ENCODE measurements around the gene SVOP. TPM values are rescaled to one million over a fixed set of nuclear protein-coding genes. Genes with fewer than 3 reads are reported as not detected.

Gene SVOP
- total and polyA plus RNA-seq, 2 of the 8 experiments (the other 6 are each of a cell fraction or from before 2014, with no cell fraction given): 0.06 TPM; not detected in 1

GRCh38 chr12:108879615-108880254 lies 141.1 kb downstream of the SVOP start, which contains the start of gene DAO:
TSS of gene DAO (plus strand) at chr12:108880092. CDS start at chr12:108885007, 4,915 bp downstream.
- H3K4me1 ChIP-seq (replicated peaks in 1 of 4; ENCODE audit: control insufficient read depth in 3 of 4, insufficient read depth in 4 of 4, low read length in 3 of 4): peaks cover 0 to 5% (median 4%) of the 10 kb centered on the region in 4 experiments; a peak in 5 of 7 replicates
- H3K9me3 ChIP-seq (ENCODE audit: insufficient read depth in 2 of 2, low read depth in 1 of 2, low read length in 1 of 2): no peaks in the 10 kb centered on the region
- peak within 1 kb of the TSS; percentile 41; the same call in 1 of the 2 replicates for H2AFZ ChIP-seq (ENCODE audit: low read length)
- no peak within 1 kb of the TSS for H3K4ac ChIP-seq (replicated peaks; ENCODE audit: insufficient read length, low read depth, low read length)
- DNase-seq (ENCODE audit: low read depth in 1 of 2, low spot score in 2 of 2) (no peak), FAIRE-seq (no peak)
- H3K36me3 ChIP-seq (ENCODE audit: control insufficient read depth in 2 of 4, insufficient read depth in 4 of 4, low read length in 3 of 4): no peaks in the 10 kb centered on the region
- H4K5ac ChIP-seq (ENCODE audit: insufficient read length, low read depth, low read length): no peak within 1 kb of the TSS
- H3K23me2 ChIP-seq (ENCODE audit: low read depth, low read length): no peaks in the 10 kb centered on the region; the same call in 1 of the 2 replicates
- no peaks in the 10 kb centered on the region for H3K79me2 ChIP-seq (ENCODE audit: control insufficient read depth in 1 of 2, insufficient read depth in 2 of 2, low read length in 2 of 2)
- 0 out of 2 replicates have a peak within 1 kb of the TSS, but pooled peaks have one; percentile 63 for H2BK5ac ChIP-seq (ENCODE audit: low read depth, low read length)
- no peak within 1 kb of the TSS for H3K56ac ChIP-seq (replicated peaks; ENCODE audit: insufficient read length, low read depth, low read length)
- peak within 1 kb of the TSS; percentile 60; the same call in 1 of the 2 replicates for H2BK12ac ChIP-seq (ENCODE audit: low read depth, low read length)
- H3K23ac ChIP-seq (ENCODE audit: insufficient read length): no peak within 1 kb of the TSS
- H3K14ac ChIP-seq (ENCODE audit: insufficient read length): no peak within 1 kb of the TSS
- H3K9ac ChIP-seq (replicated peaks in 1 of 4; ENCODE audit: extremely low read depth in 1 of 4, low read depth in 3 of 4, low read length in 3 of 4): no peak within 1 kb of the TSS
- H3K79me1 ChIP-seq (ENCODE audit: low read depth, low read length): no peaks in the 10 kb centered on the region
- H3K27ac ChIP-seq (ENCODE audit: low read depth, low read length): peak within 1 kb of the TSS; percentile 14; the same call in 1 of the 2 replicates
- WGBS, 2 experiments (ENCODE audit: extremely low coverage in 1 of 2, insufficient coverage in 1 of 2, insufficient read length in 1 of 2, insufficient replicate concordance in 2 of 2, low coverage in 1 of 2, low lambda C conversion rate in 2 of 2, missing lambda C conversion rate in 1 of 2): 83% methylated on average over 15 of the region's 16 CpGs; no CpG with 5 or more reads in 1 of the 2 experiments
- POLR2A ChIA-PET (ENCODE audit: partially characterized antibody): interaction anchor here (0.5 to 0.6 kb wide), 3 partner anchors 9 to 164 kb away, joined by 3 to 5 read pairs (median 3); no protein-coding TSS in a partner anchor
- no peaks in the 10 kb centered on the region for H3K27me3 ChIP-seq (replicated peaks in 1 of 4; ENCODE audit: control insufficient read depth in 3 of 4, extremely low read depth in 1 of 4, insufficient read depth in 3 of 4, low read length in 3 of 4)
- no peak within 1 kb of the TSS for H4K91ac ChIP-seq (replicated peaks; ENCODE audit: insufficient read length, low read length)
- no peak within 1 kb of the TSS for H2BK120ac ChIP-seq (replicated peaks; ENCODE audit: low read depth, low read length)
- no peaks in the 10 kb centered on the region for H4K20me1 ChIP-seq (replicated peaks in 1 of 2; ENCODE audit: control insufficient read depth in 1 of 2, insufficient read depth in 2 of 2, low read length in 2 of 2)
- H2BK20ac ChIP-seq (ENCODE audit: low read length): no peak within 1 kb of the TSS
- H4K8ac ChIP-seq (ENCODE audit: extremely low read depth, insufficient read depth, low read length): no peak within 1 kb of the TSS
- H3K4me2 ChIP-seq (ENCODE audit: insufficient read depth in 1 of 2, low read depth in 2 of 2, low read length in 2 of 2): no peak within 1 kb of the TSS
- no peak within 1 kb of the TSS for H2AK5ac ChIP-seq (ENCODE audit: low read depth, low read length)
- H3K18ac ChIP-seq (ENCODE audit: extremely low read depth, low read length): no peak within 1 kb of the TSS
- H3K4me3 ChIP-seq (ENCODE audit: extremely low read depth in 1 of 4, insufficient read depth in 2 of 4, low read depth in 3 of 4, low read length in 4 of 4): no peak within 1 kb of the TSS
- no peak within 1 kb of the TSS; the same call in 1 of the 2 replicates for H2BK15ac ChIP-seq (ENCODE audit: low read length)
- CTCF ChIA-PET (ENCODE audit: partially characterized antibody): interaction anchor here (0.7 to 7.9 kb wide), 3 partner anchors 10 to 69 kb away, joined by 4 to 71 read pairs (median 5); no protein-coding TSS in a partner anchor
- TF ChIP-seq CTBP2 (IDR thresholded peaks at IDR 0.05; ENCODE audit: borderline replicate concordance, insufficient read depth, insufficient read length, low read length): no peak
